ENCODE measurements around the gene USP6NL.

- TF ChIP-seq, protein P1, sequence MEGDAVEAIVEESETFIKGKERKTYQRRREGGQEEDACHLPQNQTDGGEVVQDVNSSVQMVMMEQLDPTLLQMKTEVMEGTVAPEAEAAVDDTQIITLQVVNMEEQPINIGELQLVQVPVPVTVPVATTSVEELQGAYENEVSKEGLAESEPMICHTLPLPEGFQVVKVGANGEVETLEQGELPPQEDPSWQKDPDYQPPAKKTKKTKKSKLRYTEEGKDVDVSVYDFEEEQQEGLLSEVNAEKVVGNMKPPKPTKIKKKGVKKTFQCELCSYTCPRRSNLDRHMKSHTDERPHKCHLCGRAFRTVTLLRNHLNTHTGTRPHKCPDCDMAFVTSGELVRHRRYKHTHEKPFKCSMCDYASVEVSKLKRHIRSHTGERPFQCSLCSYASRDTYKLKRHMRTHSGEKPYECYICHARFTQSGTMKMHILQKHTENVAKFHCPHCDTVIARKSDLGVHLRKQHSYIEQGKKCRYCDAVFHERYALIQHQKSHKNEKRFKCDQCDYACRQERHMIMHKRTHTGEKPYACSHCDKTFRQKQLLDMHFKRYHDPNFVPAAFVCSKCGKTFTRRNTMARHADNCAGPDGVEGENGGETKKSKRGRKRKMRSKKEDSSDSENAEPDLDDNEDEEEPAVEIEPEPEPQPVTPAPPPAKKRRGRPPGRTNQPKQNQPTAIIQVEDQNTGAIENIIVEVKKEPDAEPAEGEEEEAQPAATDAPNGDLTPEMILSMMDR (IDR thresholded peaks at IDR 0.05), result no peak
- TF ChIP-seq POLR2A (IDR thresholded peaks at IDR 0.05), result no peak
Observed at GRCh38 chr10:11639362-11639761, 27.9 kb upstream of the USP6NL start.

Data from uterus (tissue), 2 donors.